CD14-positive monocyte (primary cell): ENCODE results near the gene POLR3C. TPM values are rescaled to one million over a fixed set of nuclear protein-coding genes. Genes with fewer than 3 reads are reported as not detected.
A peak's percentile ranks its signal among the peaks of the same experiment; 100 is the strongest.
"Not testable (repeated sequence)": the region's sequence is repeated elsewhere in the genome, so short reads cannot be mapped to it uniquely, and the experiment has no call there.

Experiments
- DNase-seq, 3 donors: peaks; one replicate each; pipeline ENCODE4 v3.0.0-alpha.2; 2011 to 2022
- H2AFZ ChIP-seq: 2 replicates; pipeline ENCODE4 v1.6.0; 2012; ENCODE audit warnings: mild to moderate bottlenecking, low read depth, low read length, inconsistent platforms; ENCODE audit not compliant: insufficient read depth, poor library complexity, severe bottlenecking
- H3K27ac ChIP-seq, 2 donors: 1 replicate in 1 of 2; 2 replicates in 1 of 2; pipeline ENCODE4 v1.5.1; 2012 to 2013; ENCODE audit warnings: low read length in 2 of 2, control low read depth in 1 of 2, inconsistent platforms in 1 of 2, low read depth in 1 of 2, mild to moderate bottlenecking in 1 of 2
- H3K27me3 ChIP-seq, 2 donors: one replicate each; pipeline versions ENCODE4 v1.6.0 to v1.6.1; 2011 to 2013; ENCODE audit warnings: low read length in 2 of 2; ENCODE audit not compliant: control insufficient read depth in 2 of 2, insufficient read depth in 2 of 2
- H3K36me3 ChIP-seq, 2 donors: replicated peaks in 1 of 2; 1 replicate in 1 of 2; 2 replicates in 1 of 2; pipeline versions ENCODE4 v1.5.1 to v1.6.1; 2012 to 2013; ENCODE audit warnings: low read length in 2 of 2, control low read depth in 1 of 2, inconsistent platforms in 1 of 2, mild to moderate bottlenecking in 1 of 2; ENCODE audit not compliant: insufficient read depth in 2 of 2, control insufficient read depth in 1 of 2
- H3K4me1 ChIP-seq, 2 donors: 1 replicate in 1 of 2; 2 replicates in 1 of 2; pipeline versions ENCODE4 v1.5.1 to v1.6.1; 2012 to 2013; ENCODE audit warnings: low read length in 2 of 2, control low read depth in 1 of 2, inconsistent platforms in 1 of 2, mild to moderate bottlenecking in 1 of 2, moderate library complexity in 1 of 2; ENCODE audit not compliant: insufficient read depth in 2 of 2, control insufficient read depth in 1 of 2
- H3K4me2 ChIP-seq: replicated peaks from 2 replicates; pipeline ENCODE3; 2012; ENCODE audit warnings: low read length, moderate library complexity, mild to moderate bottlenecking; ENCODE audit not compliant: poor library complexity, severe bottlenecking; ENCODE audit errors: extremely low read depth
- H3K4me3 ChIP-seq, 3 experiments: fragments of 200-600 bp in 1 of 3; sonication (generic) in 1 of 3; replicated peaks in 1 of 3; 1 replicate in 2 of 3; 2 replicates in 1 of 3; pipeline ENCODE4 v1.5.1; 2011 to 2013; ENCODE audit warnings: low read length in 3 of 3, mild to moderate bottlenecking in 3 of 3, control low read depth in 2 of 3, low read depth in 2 of 3, inconsistent platforms in 1 of 3, moderate library complexity in 1 of 3
- H3K79me2 ChIP-seq: 2 replicates; pipeline ENCODE4 v1.6.0; 2012; ENCODE audit warnings: mild to moderate bottlenecking, control low read depth, inconsistent platforms, low read length, moderate library complexity; ENCODE audit not compliant: insufficient read depth
- H3K9ac ChIP-seq: 2 replicates; pipeline ENCODE4 v1.6.0; 2017; ENCODE audit warnings: low read length, mild to moderate bottlenecking; ENCODE audit not compliant: insufficient read depth, poor library complexity, severe bottlenecking
- H3K9me3 ChIP-seq, 2 donors: replicated peaks in 1 of 2; 1 replicate in 1 of 2; 2 replicates in 1 of 2; pipeline versions ENCODE4 v1.5.1 to v1.6.1; 2012 to 2013; ENCODE audit warnings: low read length in 2 of 2, control low read depth in 1 of 2; ENCODE audit not compliant: control insufficient read depth in 1 of 2, insufficient read depth in 1 of 2
- H4K20me1 ChIP-seq: 2 replicates; pipeline ENCODE4 v1.6.0; 2012; ENCODE audit warnings: mild to moderate bottlenecking, low read length, control low read depth, moderate library complexity; ENCODE audit not compliant: insufficient read depth
- H3K27ac Mint-ChIP-seq, 7 donors: one replicate each; pipeline ENCODE4 v1.8.0; 2020; ENCODE audit warnings: mild to moderate bottlenecking in 7 of 7, mixed read lengths in 7 of 7, moderate library complexity in 6 of 7, inconsistent platforms in 2 of 7
- H3K27me3 Mint-ChIP-seq, 3 donors: one replicate each; pipeline ENCODE4 v1.8.0; 2021 to 2022; ENCODE audit warnings: low read depth in 3 of 3, mild to moderate bottlenecking in 3 of 3, mixed read lengths in 3 of 3, moderate library complexity in 3 of 3, inconsistent platforms in 1 of 3
- H3K36me3 Mint-ChIP-seq, 2 donors: one replicate each; pipeline ENCODE4 v1.8.0; 2020; ENCODE audit warnings: mixed read lengths in 2 of 2, inconsistent platforms in 1 of 2, mild to moderate bottlenecking in 1 of 2
- H3K4me1 Mint-ChIP-seq: one replicate; pipeline ENCODE4 v1.8.0; 2020; ENCODE audit warnings: mild to moderate bottlenecking, mixed read lengths
- H3K4me3 Mint-ChIP-seq, 2 donors: one replicate each; pipeline ENCODE4 v1.8.0; 2020; ENCODE audit warnings: mild to moderate bottlenecking in 2 of 2, mixed read lengths in 2 of 2, moderate library complexity in 1 of 2
- H3K9me3 Mint-ChIP-seq, 7 donors: one replicate each; pipeline ENCODE4 v1.8.0; 2020 to 2022; ENCODE audit warnings: mixed read lengths in 7 of 7, mild to moderate bottlenecking in 6 of 7, moderate library complexity in 6 of 7, inconsistent platforms in 2 of 7
- WGBS: methylation state at CpG from one replicate; pipeline ENCODE4 v1.1.5; 2013; ENCODE audit warnings: missing lambda C conversion rate; ENCODE audit not compliant: insufficient coverage; 5-methylcytosine and 5-hydroxymethylcytosine counted together
- intact Hi-C, 2 donors: fragments of 100-400 bp; cut with micrococcal nuclease; formaldehyde crosslinking; loops; one replicate each; pipeline versions ENCODE4 v1.15.0 to v1.15.1; 2023
- polyA plus RNA-seq, 3 donors: library from polyadenylated mRNA; depleted of rRNA in 1 of 3; unstranded in 2 of 3; stranded (reverse) in 1 of 3; fragments of 300-500 nt in 2 of 3; fragments of >200 nt in 1 of 3; fragmentation: Illumina TruSeq in 2 of 3; gene quantifications; 1 replicate in 2 of 3; 2 replicates in 1 of 3; pipeline ENCODE4 v1.2.3, GENCODE V29; 2012 to 2021
- TF ChIP-seq, protein P1 (sequence below): fragments of 200-600 bp; IDR thresholded peaks from one replicate; pipeline ENCODE4 v1.8.0; 2022; ENCODE audit warnings: antibody characterized with exemption, mild to moderate bottlenecking

POLR3C gene
- polyA plus RNA-seq, 3 donors, result 23.5 to 41.3 (median 30.5) TPM

DNA sequence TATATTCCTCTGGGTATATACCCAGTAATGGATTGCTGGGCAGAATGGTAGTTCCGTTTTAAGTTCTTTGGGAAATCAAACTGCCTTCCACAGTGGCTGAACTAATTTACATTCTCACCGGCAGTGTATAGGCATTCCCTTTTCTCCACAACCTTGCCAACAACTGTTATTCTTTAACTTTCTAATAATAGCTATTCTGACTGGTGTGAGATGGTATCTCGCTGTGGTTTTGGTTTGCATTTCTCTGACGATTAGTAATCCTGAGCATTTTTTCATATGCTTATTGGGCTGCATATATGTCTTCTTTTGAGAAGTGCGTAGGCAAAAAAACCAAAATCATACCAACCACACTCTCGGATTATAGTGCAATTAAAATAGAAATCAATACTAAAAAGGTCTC, 5.9 kb upstream of the POLR3C start:
- H3K27ac Mint-ChIP-seq, H2AFZ ChIP-seq, H3K9me3 ChIP-seq, H3K9ac ChIP-seq, H3K27me3 ChIP-seq, DNase-seq, H4K20me1 ChIP-seq, H3K36me3 ChIP-seq, H3K27me3 Mint-ChIP-seq, H3K36me3 Mint-ChIP-seq, H3K4me1 Mint-ChIP-seq, H3K4me2 ChIP-seq, intact Hi-C loops, H3K27ac ChIP-seq, H3K4me3 Mint-ChIP-seq, H3K4me3 ChIP-seq, H3K79me2 ChIP-seq, H3K9me3 Mint-ChIP-seq, H3K4me1 ChIP-seq: not testable (repeated sequence)
- WGBS, result no CpG with 5 or more reads among the region's 6 CpGs

DNA sequence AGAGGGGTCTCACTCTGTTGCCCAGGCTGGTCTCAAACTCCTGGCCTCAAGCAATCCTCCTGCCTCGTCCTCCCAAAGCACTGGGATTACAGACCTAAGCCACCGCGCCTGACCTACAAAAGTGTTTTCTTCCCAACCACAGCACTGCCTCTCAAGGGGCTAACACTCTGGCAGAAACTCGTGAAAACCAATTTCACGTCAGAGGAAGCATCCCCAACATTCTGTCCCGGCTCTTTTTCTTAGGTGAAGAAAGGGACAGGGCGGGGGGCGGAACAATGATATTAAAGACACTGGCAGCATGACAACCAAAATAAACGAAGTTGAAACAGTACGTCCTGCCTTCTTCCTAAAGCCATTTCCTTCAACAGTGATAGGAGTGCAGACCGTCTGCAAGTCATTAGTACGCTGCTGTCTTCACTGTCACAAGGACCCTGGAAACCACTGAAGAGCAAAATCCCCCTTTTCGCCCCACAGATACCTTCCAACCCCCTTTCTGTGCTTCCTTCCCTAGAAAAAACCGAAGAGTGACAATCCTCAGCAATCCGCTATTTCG, 1.1 kb upstream of the POLR3C start:
- H3K9ac ChIP-seq, H3K9me3 Mint-ChIP-seq, H3K27ac ChIP-seq, H4K20me1 ChIP-seq, H3K4me3 Mint-ChIP-seq, DNase-seq, H3K27me3 Mint-ChIP-seq, H2AFZ ChIP-seq, H3K4me2 ChIP-seq, intact Hi-C loops, H3K27ac Mint-ChIP-seq, H3K27me3 ChIP-seq, H3K9me3 ChIP-seq: not testable (repeated sequence)
- Histone ChIP-seq H3K79me2 (peaks cover 39% of the 10 kb centered on the region), H3K4me3 (peak overlapping the region in 1 of 3 experiments; percentile 17), H3K36me3 (peaks cover 17 to 24% of the 10 kb centered on the region in 2 donors), H3K4me1 (peaks cover 11% of the 10 kb centered on the region in 2 donors)
- no CpG with 5 or more reads among the region's 16 CpGs for WGBS
- Mint-ChIP-seq H3K4me1 (peaks cover 17% of the 10 kb centered on the region), H3K36me3 (peaks cover 23 to 26% of the 10 kb centered on the region in 2 donors)

DNA sequence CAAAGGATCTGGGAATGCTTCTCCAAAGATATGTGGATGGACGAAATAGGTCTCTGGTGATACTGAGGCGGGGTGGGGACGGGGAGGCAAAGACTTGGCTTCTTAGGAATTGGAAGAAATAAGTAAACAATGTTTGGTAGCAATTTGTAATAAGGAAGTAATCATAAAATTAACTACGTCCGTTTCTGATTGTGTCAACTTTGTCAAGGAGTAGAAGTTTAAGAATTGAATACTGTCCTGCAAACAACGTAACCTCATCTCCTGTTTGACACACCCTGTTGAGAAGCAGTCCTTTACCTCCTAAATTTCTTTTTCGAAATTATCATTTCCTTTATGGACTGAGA, 471 bp downstream of the POLR3C start:
- Mint-ChIP-seq H3K4me1 (peaks cover 17% of the 10 kb centered on the region), H3K27me3 (peaks cover 0 to 4% (median 3%) of the 10 kb centered on the region in 3 donors), H3K27ac (peak overlapping the region; percentile 93 to 98 (median 96)), H3K9me3 (no peaks in the 10 kb centered on the region), H3K4me3 (peak overlapping the region; percentile 93 to 96), H3K36me3 (peaks cover 36 to 38% of the 10 kb centered on the region in 2 donors)
- H3K9me3 ChIP-seq, result no peaks in the 10 kb centered on the region
- H3K4me3 ChIP-seq, result peak overlapping the region; percentile 62 to 93 (median 82)
- peaks cover 37% of the 10 kb centered on the region for H3K79me2 ChIP-seq
- H4K20me1 ChIP-seq, result peaks cover 14% of the 10 kb centered on the region
- no peak for DNase-seq
- no peaks in the 10 kb centered on the region for H3K27me3 ChIP-seq
- H2AFZ ChIP-seq, result peak overlapping the region; percentile 86
- intact Hi-C loops, result no loop called here
- H3K27ac ChIP-seq, result peak overlapping the region; percentile 92 to 99
- WGBS, result no CpG with 5 or more reads among the region's 7 CpGs
- TF ChIP-seq, protein P1, sequence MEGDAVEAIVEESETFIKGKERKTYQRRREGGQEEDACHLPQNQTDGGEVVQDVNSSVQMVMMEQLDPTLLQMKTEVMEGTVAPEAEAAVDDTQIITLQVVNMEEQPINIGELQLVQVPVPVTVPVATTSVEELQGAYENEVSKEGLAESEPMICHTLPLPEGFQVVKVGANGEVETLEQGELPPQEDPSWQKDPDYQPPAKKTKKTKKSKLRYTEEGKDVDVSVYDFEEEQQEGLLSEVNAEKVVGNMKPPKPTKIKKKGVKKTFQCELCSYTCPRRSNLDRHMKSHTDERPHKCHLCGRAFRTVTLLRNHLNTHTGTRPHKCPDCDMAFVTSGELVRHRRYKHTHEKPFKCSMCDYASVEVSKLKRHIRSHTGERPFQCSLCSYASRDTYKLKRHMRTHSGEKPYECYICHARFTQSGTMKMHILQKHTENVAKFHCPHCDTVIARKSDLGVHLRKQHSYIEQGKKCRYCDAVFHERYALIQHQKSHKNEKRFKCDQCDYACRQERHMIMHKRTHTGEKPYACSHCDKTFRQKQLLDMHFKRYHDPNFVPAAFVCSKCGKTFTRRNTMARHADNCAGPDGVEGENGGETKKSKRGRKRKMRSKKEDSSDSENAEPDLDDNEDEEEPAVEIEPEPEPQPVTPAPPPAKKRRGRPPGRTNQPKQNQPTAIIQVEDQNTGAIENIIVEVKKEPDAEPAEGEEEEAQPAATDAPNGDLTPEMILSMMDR, result no peak
- H3K4me1 ChIP-seq, result peaks cover 11% of the 10 kb centered on the region in 2 donors
- peaks cover 34 to 40% of the 10 kb centered on the region in 2 donors for H3K36me3 ChIP-seq
- H3K9ac ChIP-seq, result peak overlapping the region; percentile 93
- peak overlapping the region; percentile 79 for H3K4me2 ChIP-seq
